Measurements from ENCODE around the gene TBL1X.

TBL1X gene

GRCh38 chrX:9676738-9677097, 211.9 kb downstream of the TBL1X start:
- no peak for DNase-seq

GRCh38 chrX:9677098-9677739, 212.4 kb downstream of the TBL1X start:
- DNase-seq = peak; percentile 41 to 63

DNA sequence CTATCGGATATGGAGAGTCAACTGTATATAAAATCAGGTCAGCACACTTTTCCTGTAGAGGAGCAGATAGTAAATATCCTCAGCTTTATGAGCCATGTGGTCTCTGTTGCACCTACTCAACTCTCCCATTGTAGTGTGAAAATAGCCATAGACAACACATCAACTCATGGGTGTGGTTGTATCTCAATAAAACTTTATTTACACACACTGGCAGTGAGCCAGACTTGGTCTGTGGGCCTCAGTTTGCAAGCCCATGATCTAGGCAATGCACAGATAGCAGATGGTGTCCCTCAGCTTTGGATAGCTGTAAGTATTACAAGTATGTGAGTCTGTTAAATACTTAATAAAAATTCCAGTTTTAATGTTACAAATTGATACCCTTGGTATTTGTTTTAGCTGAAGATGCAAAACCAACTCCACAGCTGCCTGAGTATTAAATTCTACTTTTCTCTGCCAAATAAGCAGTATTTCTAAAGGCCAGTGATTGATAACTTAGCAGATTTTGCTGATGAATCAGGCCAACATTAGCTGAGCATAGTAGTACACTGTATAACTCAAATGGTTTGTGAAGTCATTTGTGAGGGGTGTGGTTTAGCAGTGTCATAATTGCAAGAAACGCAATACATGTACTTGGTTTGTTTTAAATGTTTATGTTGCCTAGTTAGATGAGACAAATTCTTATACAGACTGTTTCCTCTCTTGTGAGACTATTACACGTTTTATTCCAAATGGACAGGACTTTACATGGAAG, 213.5 kb downstream of the TBL1X start:
- no peak for DNase-seq

- DNase-seq = no peak
Observed at GRCh38 chrX:9681011-9681410, 216.2 kb downstream of the TBL1X start.

DNA sequence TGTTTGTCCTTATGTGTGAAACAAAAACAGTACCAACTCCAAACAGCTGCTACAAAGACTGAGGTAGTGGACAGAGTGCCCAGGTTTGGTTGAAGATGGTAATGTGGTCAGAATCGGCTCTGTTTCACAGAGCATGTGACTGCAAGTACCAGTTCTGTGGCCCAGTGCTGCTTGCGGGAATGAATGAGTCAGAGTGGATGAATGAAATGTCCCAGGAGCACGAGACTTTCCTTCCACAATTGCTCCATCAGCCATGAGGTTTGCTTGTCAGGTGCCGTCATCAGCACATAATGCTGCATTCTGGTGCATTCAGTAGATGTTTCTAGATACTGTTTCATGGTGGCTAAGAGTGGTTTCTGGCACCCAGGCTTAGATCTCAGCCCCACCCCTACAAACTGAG, 216.6 kb downstream of the TBL1X start:
- DNase-seq = no peak

GRCh38 chrX:9682456-9682855, 217.6 kb downstream of the TBL1X start:
- DNase-seq = no peak

GRCh38 chrX:9682861-9683260, 218.0 kb downstream of the TBL1X start:
- DNase-seq = no peak

DNA sequence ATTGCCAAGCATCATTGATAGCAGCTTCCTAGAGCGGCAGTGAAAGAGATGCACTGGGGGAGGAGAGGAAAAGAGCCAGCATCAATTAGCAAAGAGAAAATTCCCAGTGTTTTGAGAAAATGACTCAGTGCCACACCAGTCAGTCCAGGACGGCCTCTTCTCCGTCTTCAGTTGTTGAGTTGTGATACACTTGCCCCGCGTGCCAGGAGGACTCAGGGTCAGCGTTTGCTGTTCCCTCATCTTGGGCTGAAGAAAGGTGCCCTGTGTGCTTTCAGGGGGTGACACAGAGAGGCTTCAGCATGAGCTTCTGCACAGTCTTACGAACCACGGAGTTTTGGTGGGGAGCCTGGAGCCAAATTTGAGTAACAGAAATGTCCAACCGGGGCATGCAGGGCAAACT, 218.5 kb downstream of the TBL1X start:
- DNase-seq = no peak

DNA sequence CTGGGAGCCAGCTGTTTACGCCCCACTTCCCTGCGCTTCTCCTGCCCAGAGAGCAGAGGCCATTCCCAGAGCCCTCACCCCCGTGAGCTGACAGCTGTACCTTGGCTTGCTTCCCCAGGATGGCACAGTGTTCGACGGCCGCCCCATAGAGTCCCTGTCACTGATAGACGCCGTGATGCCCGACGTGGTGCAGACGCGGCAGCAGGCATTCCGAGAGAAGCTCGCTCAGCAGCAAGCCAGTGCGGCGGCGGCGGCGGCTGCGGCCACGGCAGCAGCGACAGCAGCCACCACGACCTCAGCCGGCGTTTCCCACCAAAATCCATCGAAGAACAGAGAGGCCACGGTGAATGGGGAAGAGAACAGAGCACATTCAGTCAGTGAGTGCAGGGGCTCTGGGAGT, 223.0 kb downstream of the TBL1X start:
- no peak for DNase-seq

DNA sequence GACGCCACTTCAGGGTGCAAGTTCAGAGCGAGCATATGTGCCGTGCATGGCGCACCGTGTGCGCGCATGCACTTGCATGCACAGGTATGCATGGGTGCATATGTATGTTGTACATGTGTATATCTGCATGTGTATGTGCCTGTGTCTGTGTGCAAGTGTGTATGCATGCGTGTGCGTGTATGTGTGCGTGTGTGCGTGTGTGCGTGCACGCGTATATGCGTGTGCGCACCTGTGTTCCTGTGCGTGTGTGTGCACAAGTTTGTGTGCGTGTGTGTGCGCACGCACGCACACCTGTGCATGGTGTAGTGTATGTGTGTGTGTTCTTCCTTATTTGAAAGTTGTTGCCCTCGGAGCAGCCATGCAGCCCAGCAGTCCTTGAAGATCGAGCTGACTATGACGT, 224.0 kb downstream of the TBL1X start:
- no peak for DNase-seq

DNA sequence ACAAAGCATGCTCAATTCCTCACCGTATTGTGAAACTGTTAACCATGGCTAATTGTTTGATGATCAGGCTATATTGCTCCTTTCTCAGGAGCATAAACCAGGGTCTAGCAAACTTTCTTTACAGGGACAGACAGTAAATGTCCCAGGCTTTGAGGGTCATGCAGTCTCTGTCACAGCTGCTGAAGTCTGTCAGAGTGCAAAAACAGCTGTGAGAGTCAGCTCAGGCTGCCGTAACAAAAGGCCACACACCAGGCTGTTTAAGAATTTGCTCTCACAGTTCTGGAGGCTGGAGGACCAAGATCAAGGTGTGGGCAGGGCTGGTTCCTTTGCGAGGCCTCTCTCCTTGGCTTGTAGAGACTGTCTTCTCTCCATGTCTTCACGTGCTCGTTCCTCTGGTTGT, 225.2 kb downstream of the TBL1X start:
- DNase-seq = no peak

DNA sequence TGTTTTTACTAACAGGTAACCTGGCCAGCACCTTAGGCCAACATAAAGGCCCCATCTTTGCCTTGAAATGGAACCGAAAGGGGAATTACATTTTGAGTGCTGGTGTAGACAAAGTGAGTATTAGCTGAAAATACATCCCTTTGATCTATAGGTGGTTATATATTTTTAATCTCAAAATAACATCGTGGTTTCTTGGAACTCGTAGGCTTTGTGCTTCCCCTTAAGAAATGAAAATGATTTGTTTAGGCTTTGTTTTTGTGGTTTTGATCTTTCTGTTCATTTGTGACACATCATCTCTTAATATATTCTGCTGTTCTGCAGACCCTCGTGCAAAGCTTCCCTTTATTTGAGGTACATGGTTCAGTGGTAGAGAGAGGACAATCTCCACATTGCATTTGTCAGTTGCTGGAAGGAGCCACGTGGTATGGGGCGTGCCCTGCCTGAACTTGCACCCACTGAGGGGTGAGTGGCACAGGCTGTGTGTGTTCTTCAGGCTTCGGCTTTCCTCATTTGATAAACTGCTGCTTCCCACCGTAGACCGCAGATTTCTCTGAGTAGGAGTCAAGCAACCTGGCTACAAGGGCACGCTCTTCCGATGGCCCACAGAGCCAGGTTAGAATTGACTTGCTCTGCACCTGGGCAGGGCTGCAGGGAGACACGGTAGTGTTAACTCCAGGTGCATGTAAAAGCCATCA, 228.6 kb downstream of the TBL1X start:
- no peak for DNase-seq

- DNase-seq = no peak
Observed at GRCh38 chrX:9698576-9698975, 233.7 kb downstream of the TBL1X start.

DNA sequence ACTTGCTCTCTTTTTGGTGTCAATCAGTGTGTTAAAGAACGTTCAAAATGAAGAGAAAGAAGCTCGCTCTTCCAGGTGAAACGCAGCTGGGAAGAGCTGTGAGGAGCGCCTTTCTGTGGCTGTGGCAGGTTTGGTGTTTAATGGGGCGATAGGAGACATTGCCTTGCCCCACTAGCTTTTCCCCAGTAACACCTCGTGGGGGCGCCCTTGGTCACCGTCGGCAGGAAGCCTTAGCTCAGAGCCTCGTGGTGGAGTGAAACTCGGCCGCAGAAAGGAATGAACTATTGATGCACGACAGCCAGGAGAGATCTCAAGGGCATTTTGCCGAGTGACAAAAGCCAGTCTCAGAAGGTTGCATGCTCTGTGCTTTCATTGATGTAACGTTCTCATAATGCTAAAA, 235.7 kb downstream of the TBL1X start:
- DNase-seq = no peak

DNA sequence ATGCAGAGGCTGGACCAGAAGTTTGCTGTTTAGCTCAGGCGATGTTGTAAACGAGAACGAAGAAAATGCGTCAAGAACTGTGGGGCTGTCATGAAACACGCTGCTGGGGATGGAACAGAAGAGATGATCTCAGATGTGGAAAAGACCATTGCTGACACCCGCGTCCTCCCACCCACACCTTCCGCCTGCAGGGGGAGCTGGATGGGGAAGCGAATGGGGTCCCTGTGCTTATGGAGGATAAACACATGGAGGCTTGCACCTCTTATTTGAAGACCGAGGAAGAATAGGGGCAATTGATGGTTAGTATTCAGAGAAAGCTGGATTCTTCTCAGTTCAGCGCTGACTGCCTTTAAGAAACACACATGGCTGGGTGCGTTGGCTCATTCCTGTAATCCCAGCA, 236.9 kb downstream of the TBL1X start:
- DNase-seq = no peak

DNA sequence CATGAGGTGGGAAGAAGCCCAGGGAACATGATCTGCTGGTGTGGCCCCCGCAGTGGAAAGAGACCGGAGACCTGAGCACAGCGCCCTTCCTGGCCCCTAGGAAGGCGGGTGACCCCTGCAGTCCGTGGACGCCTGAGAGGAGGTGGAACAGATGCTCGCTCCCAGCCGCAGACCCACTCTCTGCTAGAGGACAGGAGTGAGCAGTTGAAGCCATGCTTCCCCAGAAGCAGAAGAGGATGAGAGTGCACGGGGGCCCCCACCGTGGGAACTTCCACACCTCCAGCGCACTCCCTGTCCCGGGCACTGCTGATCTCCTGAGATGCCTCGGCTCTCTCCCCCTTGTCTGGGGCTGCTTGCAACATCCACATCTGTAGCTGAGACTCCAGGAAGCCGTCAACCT, 238.5 kb downstream of the TBL1X start:
- DNase-seq = no peak

DNA sequence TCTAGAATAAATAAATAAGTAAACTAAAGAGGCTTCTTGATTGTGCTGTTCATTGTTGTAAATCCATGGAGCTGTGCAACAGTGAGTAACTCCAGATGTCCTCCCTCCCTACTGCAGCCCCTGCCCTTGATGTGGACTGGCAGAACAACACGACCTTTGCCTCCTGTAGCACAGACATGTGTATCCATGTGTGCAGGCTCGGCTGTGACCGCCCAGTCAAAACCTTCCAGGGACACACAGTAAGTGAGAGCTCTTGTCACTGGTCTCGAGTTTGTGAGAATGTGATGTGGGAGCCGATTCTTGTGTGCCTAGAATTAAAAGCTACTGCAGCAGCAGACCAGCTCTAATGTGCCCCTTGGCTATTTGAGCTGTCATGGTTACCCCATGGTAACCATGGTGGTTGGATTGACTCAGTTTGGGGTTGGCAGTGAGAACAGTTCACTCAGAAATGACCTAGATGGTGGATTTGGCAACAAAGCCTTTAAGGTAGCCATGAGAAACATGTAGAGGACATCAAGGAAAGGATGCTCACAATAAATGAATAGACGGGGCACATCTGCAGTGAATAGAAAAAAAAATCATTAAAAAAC, 240.1 kb downstream of the TBL1X start:
- no peak for DNase-seq

DNA sequence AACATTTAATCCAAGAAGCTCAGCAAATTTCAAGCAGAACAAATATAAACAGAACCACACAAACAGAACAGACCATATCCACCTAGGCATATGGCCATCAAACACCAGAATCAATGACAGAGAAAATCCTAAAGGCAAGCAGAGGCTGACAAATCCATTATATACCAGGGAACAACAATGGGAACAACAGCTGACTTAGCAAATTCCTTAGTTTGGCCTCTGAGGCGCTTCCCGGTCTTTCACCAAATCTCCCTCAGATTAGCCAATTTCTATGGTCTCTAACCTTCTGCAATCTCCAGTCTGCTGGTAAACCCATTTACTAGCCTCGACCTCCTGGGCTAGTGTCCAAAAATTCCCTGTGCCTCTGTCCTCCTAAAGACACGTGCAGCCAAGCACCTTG, 241.6 kb downstream of the TBL1X start:
- DNase-seq = no peak

DNA sequence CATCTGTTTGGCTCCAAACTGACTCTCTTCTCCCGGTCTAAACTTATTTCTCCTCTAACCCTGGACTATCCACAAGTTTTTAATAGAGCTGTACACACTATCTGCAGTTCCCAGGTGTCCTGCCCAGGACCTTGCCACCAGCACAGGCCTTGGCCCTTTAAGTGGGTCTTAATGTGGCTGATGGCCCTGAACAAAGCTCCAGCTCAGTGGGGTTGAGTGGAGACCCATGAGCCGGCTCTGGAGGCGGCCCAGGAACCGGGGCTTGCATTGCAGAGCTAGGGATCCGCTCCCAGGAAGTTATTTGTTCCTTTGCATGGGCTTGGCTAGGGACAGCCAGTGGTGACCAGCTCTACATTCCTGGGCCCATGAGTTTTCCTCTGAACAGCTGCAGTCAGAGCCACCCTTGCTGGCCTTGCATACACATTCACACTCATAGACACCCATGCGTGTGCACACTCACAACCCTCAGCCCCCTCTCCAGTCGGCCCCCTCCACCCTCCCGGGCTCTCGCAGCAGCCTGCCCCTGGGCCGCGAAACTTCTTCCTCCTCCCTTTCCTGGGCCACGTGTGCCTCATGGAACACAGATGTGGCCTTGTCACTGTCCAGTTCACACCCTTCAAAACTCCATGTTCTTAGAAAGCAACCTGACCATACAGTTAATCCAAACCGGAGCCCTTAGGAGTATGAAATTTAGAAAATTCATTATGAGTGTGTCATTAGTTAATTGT, 242.6 kb downstream of the TBL1X start:
- DNase-seq = no peak

- no peak for DNase-seq
Observed at GRCh38 chrX:9708086-9708485, 243.2 kb downstream of the TBL1X start.

GRCh38 chrX:9708923-9709553, 244.2 kb downstream of the TBL1X start:
- peak; percentile 30 to 74 for DNase-seq

DNA sequence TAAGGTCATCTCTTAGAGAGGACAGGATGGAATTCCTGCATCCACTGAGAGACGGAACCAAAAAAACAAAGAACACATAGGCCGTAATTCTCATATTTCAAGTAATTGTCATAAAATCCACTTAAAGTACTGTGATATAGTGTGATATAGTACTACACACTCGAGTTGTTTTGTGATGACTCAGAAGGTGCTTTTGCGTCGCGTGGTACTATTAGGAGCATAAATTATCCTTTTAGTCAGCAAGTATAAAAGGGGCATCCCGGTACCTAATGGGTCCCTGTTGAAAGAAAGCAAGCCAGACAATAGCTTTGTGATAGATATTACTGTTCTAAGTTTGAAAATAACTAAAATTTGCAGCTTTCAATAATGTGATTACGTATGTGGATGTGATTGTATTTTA, 245.5 kb downstream of the TBL1X start:
- no peak for DNase-seq

- no peak for DNase-seq
Observed at GRCh38 chrX:9717376-9717775, 252.5 kb downstream of the TBL1X start.

Data from inflammatory macrophage treated with lipopolysaccharide for 1 hour (primary cell).